Peyer's patch (tissue), 4 donors: ENCODE measurements around the gene CNGA1. TPM values are rescaled to one million over a fixed set of nuclear protein-coding genes. Genes with fewer than 3 reads are reported as not detected.
"Not testable (repeated sequence)": the region's sequence is repeated elsewhere in the genome, so short reads cannot be mapped to it uniquely, and the experiment has no call there.

Source experiments
- DNase-seq, 3 donors: peaks; one replicate each; pipeline ENCODE4 v3.0.0-alpha.2; 2017 to 2019
- H3K27ac ChIP-seq, 4 donors: fragments of 200-600 bp; sonication (generic); one replicate each; pipeline ENCODE4 v1.5.1; 2016 to 2019
- H3K27me3 ChIP-seq, 2 donors: fragments of 200-600 bp; sonication (generic); one replicate each; pipeline ENCODE4 v1.5.1; 2019
- H3K36me3 ChIP-seq, 3 donors: fragments of 200-600 bp; sonication (generic); one replicate each; pipeline ENCODE4 v1.5.1; 2016 to 2019
- H3K4me1 ChIP-seq, 4 donors: fragments of 200-600 bp; sonication (generic); one replicate each; pipeline ENCODE4 v1.5.1; 2016 to 2019
- H3K4me3 ChIP-seq, 4 donors: fragments of 200-600 bp; sonication (generic); 1 replicate in 3 of 4; 2 replicates in 1 of 4; pipeline ENCODE4 v1.5.1; 2016 to 2019; ENCODE audit warnings: mild to moderate bottlenecking in 1 of 4
- H3K9me3 ChIP-seq, 4 donors: fragments of 200-600 bp; sonication (generic); one replicate each; pipeline ENCODE4 v1.5.1; 2016 to 2019; ENCODE audit warnings: mild to moderate bottlenecking in 1 of 4
- CTCF ChIP-seq, 6 experiments: fragments of 450-650 bp in 4 of 6; fragments of 200-600 bp in 2 of 6; sonication (generic) in 1 of 6; IDR thresholded peaks; one replicate each; pipeline ENCODE4 v1.5.1; 2017 to 2019; ENCODE audit warnings: antibody characterized with exemption in 6 of 6, mild to moderate bottlenecking in 3 of 6, moderate library complexity in 1 of 6
- POLR2A ChIP-seq, 2 donors: fragments of 450-650 bp; IDR thresholded peaks; one replicate each; pipeline ENCODE4 v1.5.1; 2017; ENCODE audit warnings: antibody characterized with exemption in 2 of 2, mild to moderate bottlenecking in 2 of 2, moderate library complexity in 2 of 2
- total RNA-seq, 4 donors: library from RNA; depleted of rRNA; stranded (reverse); fragments of >200 nt; gene quantifications; one replicate each; pipeline ENCODE4 v1.1.0, GENCODE V29; 2016

The CNGA1 gene
- total RNA-seq, 4 donors from 2014 or later = 9.8 to 22.2 (median 11.7) TPM; not detected in 1

- Histone ChIP-seq H3K36me3 (no peaks in the 10 kb centered on the region), H3K27me3 (no peaks in the 10 kb centered on the region), H3K4me3 (peak overlapping the region in 2 of 4 donors; percentile 70 to 81), H3K4me1 (peaks cover 0 to 5% (median 2%) of the 10 kb centered on the region in 4 donors), H3K27ac (peak overlapping the region in 3 of 4 donors; percentile 69 to 96 (median 86)), H3K9me3 (no peaks in the 10 kb centered on the region)
- TF ChIP-seq POLR2A (IDR thresholded peaks at IDR 0.05) (peak in 1 of 2 donors; percentile 25), CTCF (IDR thresholded peaks at IDR 0.05) (no peak)
- no peak for DNase-seq
Measured at GRCh38 chr4:48015216-48015615, 1.3 kb downstream of the CNGA1 start.

GRCh38 chr4:48012824-48013223 is 3.7 kb downstream of the CNGA1 start:
- no peak overlapping the region for H3K4me3 ChIP-seq
- no peaks in the 10 kb centered on the region for H3K9me3 ChIP-seq
- no peaks in the 10 kb centered on the region for H3K27me3 ChIP-seq
- no peaks in the 10 kb centered on the region for H3K36me3 ChIP-seq
- H3K27ac ChIP-seq = no peak overlapping the region
- no peak for TF ChIP-seq POLR2A (IDR thresholded peaks at IDR 0.05)
- TF ChIP-seq CTCF (IDR thresholded peaks at IDR 0.05) = no peak
- no peak for DNase-seq
- H3K4me1 ChIP-seq = peaks cover 0 to 5% (median 2%) of the 10 kb centered on the region in 4 donors

- TF ChIP-seq CTCF (IDR thresholded peaks at IDR 0.05) = no peak
- no peak for TF ChIP-seq POLR2A (IDR thresholded peaks at IDR 0.05)
- no peak for DNase-seq
- H3K9me3 ChIP-seq = peaks cover 0 to under 1% (median 0%) of the 10 kb centered on the region in 4 donors
Measured at GRCh38 chr4:48011722-48012121, 4.8 kb downstream of the CNGA1 start.

GRCh38 chr4:48010906-48011305 is 5.6 kb downstream of the CNGA1 start:
- H3K4me3 ChIP-seq, H3K9me3 ChIP-seq, H3K27me3 ChIP-seq, DNase-seq, H3K27ac ChIP-seq, H3K4me1 ChIP-seq, H3K36me3 ChIP-seq: not testable (repeated sequence)

More at GRCh38 chr4:48011722-48012121, 4.8 kb downstream of the CNGA1 start:
- Histone ChIP-seq H3K27ac (no peak overlapping the region), H3K4me3 (no peak overlapping the region), H3K36me3 (no peaks in the 10 kb centered on the region), H3K4me1 (peaks cover 0 to 5% (median 0%) of the 10 kb centered on the region in 4 donors), H3K27me3 (no peaks in the 10 kb centered on the region)

- Histone ChIP-seq H3K27me3 (no peaks in the 10 kb centered on the region), H3K4me3 (no peak overlapping the region), H3K4me1 (no peaks in the 10 kb centered on the region), H3K36me3 (no peaks in the 10 kb centered on the region), H3K9me3 (peaks cover 0 to 11% (median 0%) of the 10 kb centered on the region in 4 donors), H3K27ac (no peak overlapping the region)
- no peak for DNase-seq
- TF ChIP-seq POLR2A (IDR thresholded peaks at IDR 0.05) (no peak), CTCF (IDR thresholded peaks at IDR 0.05) (no peak)
Measured at GRCh38 chr4:48008021-48008596, 8.4 kb downstream of the CNGA1 start.

- Histone ChIP-seq H3K27ac (no peak overlapping the region), H3K4me3 (no peak overlapping the region), H3K27me3 (no peaks in the 10 kb centered on the region), H3K36me3 (no peaks in the 10 kb centered on the region), H3K9me3 (peaks cover 0 to 11% (median 0%) of the 10 kb centered on the region in 4 donors), H3K4me1 (no peaks in the 10 kb centered on the region)
- DNase-seq = no peak
- TF ChIP-seq CTCF (IDR thresholded peaks at IDR 0.05) (no peak), POLR2A (IDR thresholded peaks at IDR 0.05) (no peak)
Measured at GRCh38 chr4:48005781-48006180, 10.7 kb downstream of the CNGA1 start.
